Ovary (tissue), 3 donors: ENCODE results near the gene MAPKAPK2.

Source experiments
- CTCF ChIP-seq, 3 donors: fragments of 450-650 bp in 2 of 3; fragments of 200-600 bp in 1 of 3; IDR thresholded peaks; one replicate each; pipeline versions ENCODE4 v1.5.1 to v1.8.0; 2016 to 2022; ENCODE audit warnings: antibody characterized with exemption in 3 of 3, mild to moderate bottlenecking in 1 of 3
- POLR2A ChIP-seq: fragments of 450-650 bp; IDR thresholded peaks from one replicate; pipeline ENCODE4 v1.6.1; 2017; ENCODE audit warnings: antibody characterized with exemption, mild to moderate bottlenecking, moderate library complexity
- donor health status: DM: no; HTN: no; CAD: no.

- TF ChIP-seq CTCF (IDR thresholded peaks at IDR 0.05), result no peak
- TF ChIP-seq POLR2A, result no peak
Measured at GRCh38 chr1:206738370-206739366, 54.0 kb downstream of the MAPKAPK2 start.
